ENCODE measurements around the gene DLG1. TPM values are rescaled to one million over a fixed set of nuclear protein-coding genes. Genes with fewer than 3 reads are reported as not detected.

Gene DLG1
- total RNA-seq, 1 experiment from 2014 or later = 55.2 TPM

- no peak for DNase-seq (ENCODE audit: low read depth)
Observed at GRCh38 chr3:197320582-197320981, 22.2 kb upstream of the DLG1 start.

GRCh38 chr3:197317250-197317963 is 19.0 kb upstream of the DLG1 start:
- peak; percentile 81 for DNase-seq (ENCODE audit: low read depth)

GRCh38 chr3:197312431-197312830 is 14.0 kb upstream of the DLG1 start:
- no peak for DNase-seq (ENCODE audit: low read depth)

GRCh38 chr3:197311591-197311990 is 13.2 kb upstream of the DLG1 start:
- no peak for DNase-seq (ENCODE audit: low read depth)

GRCh38 chr3:197309528-197310361 is 11.3 kb upstream of the DLG1 start:
- DNase-seq (ENCODE audit: low read depth) = peak; percentile 97

- peak; percentile 50 for DNase-seq (ENCODE audit: low read depth)
Observed at GRCh38 chr3:197308591-197308990, 10.2 kb upstream of the DLG1 start.

- peak; percentile 91 for DNase-seq (ENCODE audit: low read depth)
Observed at GRCh38 chr3:197306374-197307086, 8.1 kb upstream of the DLG1 start.

GRCh38 chr3:197305854-197306253 is 7.4 kb upstream of the DLG1 start:
- DNase-seq (ENCODE audit: low read depth) = peak; percentile 44

- no peak for DNase-seq (ENCODE audit: low read depth)
Observed at GRCh38 chr3:197303452-197303851, 5.0 kb upstream of the DLG1 start.

- peak; percentile 72 for DNase-seq (ENCODE audit: low read depth)
Observed at GRCh38 chr3:197302696-197303341, 4.4 kb upstream of the DLG1 start.

GRCh38 chr3:197302033-197302432 is 3.6 kb upstream of the DLG1 start:
- DNase-seq (ENCODE audit: low read depth) = no peak

- DNase-seq (ENCODE audit: low read depth) = no peak
Observed at GRCh38 chr3:197300361-197300760, 1.9 kb upstream of the DLG1 start.

- no peak for DNase-seq (ENCODE audit: low read depth)
Observed at GRCh38 chr3:197298945-197299854, 788 bp upstream of the DLG1 start.

GRCh38 chr3:197297476-197298340 is 704 bp downstream of the DLG1 start:
- DNase-seq (ENCODE audit: low read depth) = peak; percentile 87

GRCh38 chr3:197297002-197297401 is 1.4 kb downstream of the DLG1 start:
- DNase-seq (ENCODE audit: low read depth) = peak; percentile 35

GRCh38 chr3:197296545-197296944 is 1.9 kb downstream of the DLG1 start:
- no peak for DNase-seq (ENCODE audit: low read depth)

- DNase-seq (ENCODE audit: low read depth) = no peak
Observed at GRCh38 chr3:197295871-197296270, 2.5 kb downstream of the DLG1 start.

- DNase-seq (ENCODE audit: low read depth) = no peak
Observed at GRCh38 chr3:197293605-197294237, 4.7 kb downstream of the DLG1 start.

- DNase-seq (ENCODE audit: low read depth) = no peak
Observed at GRCh38 chr3:197292648-197293047, 5.8 kb downstream of the DLG1 start.

Data from HT1080 (cell line).